Eye (tissue), 1 donor: ENCODE data around the gene SKA1.
"Not testable (repeated sequence)": the region's sequence is repeated elsewhere in the genome, so short reads cannot be mapped to it uniquely, and the experiment has no call there.

Experiments used
- DNase-seq: peaks from one replicate; pipeline ENCODE4 v3.0.0-alpha.2; 2015

Gene SKA1

GRCh38 chr18:50432915-50433314 is 58.1 kb downstream of the SKA1 start:
- no peak for DNase-seq

- not testable (repeated sequence) for DNase-seq
Measured at GRCh38 chr18:50436742-50437141, 61.9 kb downstream of the SKA1 start.

GRCh38 chr18:50439460-50440015 is 64.7 kb downstream of the SKA1 start:
- no peak for DNase-seq

- DNase-seq: no peak
Measured at GRCh38 chr18:50441016-50441415, 66.2 kb downstream of the SKA1 start.

GRCh38 chr18:50441501-50441900 is 66.7 kb downstream of the SKA1 start:
- peak; percentile 40 for DNase-seq
